NCI-H2171 treated with DMSO at 0.1 percent for 48 hours (cell line): ENCODE results near the gene NECTIN1.
A peak's percentile ranks its signal among the peaks of the same experiment; 100 is the strongest.

ENCODE experiments used
- DNase-seq: peaks from one replicate; lab custom pipeline; 2025; lab: John Stamatoyannopoulos, UW

The NECTIN1 gene, protein sequence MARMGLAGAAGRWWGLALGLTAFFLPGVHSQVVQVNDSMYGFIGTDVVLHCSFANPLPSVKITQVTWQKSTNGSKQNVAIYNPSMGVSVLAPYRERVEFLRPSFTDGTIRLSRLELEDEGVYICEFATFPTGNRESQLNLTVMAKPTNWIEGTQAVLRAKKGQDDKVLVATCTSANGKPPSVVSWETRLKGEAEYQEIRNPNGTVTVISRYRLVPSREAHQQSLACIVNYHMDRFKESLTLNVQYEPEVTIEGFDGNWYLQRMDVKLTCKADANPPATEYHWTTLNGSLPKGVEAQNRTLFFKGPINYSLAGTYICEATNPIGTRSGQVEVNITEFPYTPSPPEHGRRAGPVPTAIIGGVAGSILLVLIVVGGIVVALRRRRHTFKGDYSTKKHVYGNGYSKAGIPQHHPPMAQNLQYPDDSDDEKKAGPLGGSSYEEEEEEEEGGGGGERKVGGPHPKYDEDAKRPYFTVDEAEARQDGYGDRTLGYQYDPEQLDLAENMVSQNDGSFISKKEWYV

GRCh38 chr11:119728651-119729580 lies at the start of gene NECTIN1:
NECTIN1 (minus strand) TSS chr11:119729200; CDS start chr11:119728553, 647 bp downstream.
- peak; percentile 77 for DNase-seq

DNA sequence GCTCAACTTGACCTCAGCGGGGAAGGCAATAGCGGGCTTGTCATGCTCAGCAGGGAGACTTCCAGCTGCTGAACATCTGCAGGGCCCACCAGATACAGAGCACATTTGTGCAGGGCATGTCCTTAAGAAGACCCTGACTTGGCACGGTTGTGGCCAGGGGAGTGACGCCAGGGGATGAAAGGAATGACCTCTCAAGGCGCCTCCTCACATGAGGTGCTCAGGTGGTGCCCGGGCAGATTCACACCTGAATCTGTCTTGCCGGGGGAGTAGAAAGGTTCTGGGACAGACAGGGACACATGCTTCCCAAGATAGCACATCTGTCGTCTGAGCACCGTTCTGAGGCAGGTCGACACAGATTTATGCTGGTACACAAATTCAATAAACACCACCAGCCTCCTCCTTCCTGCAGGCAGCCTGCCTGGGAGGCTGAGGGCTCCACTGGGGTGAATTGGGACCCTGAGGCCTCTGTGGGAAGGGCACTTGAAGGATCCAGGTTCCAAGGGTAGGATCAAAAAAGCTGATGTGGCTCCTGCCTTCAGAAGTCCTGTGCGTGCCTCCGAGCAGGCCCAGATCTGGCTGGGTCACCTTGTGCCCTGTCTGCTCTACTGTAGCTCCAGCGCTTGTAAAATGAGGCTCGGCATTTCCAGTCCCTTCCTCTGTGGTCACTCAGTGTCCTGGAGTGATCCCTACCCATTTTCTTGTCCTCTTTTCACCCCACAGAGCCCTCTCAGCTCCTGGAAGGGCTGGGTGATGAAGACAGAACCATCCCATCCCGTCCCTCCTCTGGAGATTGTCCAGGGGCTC lies 49.6 kb upstream of the NECTIN1 start:
- peak; percentile 16 for DNase-seq

- DNase-seq, result no peak
These were observed 48.9 kb upstream of the NECTIN1 start for GRCh38 chr11:119777940-119778339.

DNA sequence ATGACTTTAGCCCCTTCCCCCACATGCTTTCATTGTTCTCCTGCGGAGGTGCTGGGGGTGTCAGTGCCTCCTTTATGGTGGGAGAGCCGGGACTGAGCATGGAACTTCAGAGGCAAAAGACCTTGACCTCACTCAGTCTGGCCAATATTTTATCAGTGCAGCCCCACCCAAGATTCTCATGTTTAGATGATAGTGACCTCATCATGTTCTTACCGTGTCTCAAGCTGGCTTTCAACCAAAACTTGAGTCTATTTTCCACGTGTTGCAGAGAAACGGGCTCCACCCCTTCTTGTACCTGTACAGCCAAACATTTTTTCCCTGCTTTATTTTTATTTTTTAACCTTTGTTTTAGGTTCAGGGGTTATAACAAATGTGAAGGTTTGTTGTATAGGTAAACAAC lies 47.7 kb upstream of the NECTIN1 start:
- no peak for DNase-seq

GRCh38 chr11:119776031-119776636 lies 47.1 kb upstream of the NECTIN1 start:
- DNase-seq, result no peak

DNA sequence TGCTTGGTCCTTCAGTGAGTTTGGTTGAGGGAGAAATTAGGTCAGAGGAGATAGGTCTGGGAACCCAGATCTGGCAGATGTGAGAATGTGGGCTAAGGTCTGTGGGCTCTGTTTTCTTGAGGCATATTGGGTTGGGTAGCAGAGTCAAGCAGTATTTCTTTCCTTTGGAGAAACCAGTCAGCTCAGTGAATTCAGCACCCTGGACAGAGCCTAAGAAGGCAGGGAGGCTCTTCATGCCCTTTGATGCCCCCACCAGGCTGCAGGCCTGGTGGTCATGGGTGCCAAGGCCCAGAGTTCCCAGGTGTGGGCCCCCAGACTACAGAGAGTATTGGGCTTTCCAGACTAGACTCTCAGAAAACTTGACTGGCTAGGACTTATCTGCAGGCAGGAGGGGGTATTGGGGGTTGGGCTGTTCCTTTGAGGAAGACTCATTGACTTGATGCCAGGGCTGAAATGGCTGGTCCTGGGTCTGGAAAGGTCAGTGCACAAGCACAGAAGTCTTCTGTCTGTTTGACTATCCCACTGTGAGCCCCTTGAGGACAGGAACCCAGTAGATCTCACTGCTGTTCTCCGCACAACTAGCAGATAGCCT lies 45.3 kb upstream of the NECTIN1 start:
- no peak for DNase-seq

DNA sequence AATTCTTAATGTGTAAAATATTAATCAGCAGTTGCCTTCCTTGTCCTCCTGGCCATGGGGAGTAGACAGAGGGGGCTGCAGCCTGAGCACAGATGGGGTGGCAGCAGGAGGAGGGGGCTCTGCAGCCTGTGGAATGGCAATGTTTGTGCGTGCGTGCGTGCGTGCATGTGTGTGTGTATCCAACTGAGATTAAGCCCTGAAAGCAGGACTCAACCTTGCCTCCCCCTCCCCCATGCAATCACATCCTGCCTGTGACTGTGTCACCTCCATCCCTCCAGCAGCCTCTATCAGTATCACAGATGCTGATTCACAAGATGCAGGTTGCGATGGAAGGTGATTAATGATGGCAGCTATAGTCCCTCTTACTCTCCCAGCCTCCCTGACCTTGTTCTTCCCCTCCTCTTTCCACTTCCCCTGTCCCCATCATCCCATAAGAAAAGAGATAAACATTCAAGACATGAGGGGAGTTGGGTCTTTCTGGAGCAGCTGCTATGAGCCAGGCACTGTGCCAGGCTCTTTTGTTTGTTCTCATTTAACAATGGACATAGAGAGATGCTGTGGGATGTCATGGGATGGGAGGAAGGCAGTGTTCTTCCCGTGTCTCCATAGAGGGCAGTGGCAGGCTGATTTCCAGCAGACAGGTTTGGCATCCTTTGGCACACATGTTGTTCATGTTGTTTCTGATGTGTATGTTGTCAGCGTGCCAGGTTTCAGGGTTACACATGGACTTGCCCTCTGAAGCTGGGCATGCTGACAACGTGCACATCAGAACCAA lies 43.8 kb upstream of the NECTIN1 start:
- DNase-seq, result peak; percentile 64

- peak; percentile 38 for DNase-seq
These were observed 43.1 kb upstream of the NECTIN1 start for GRCh38 chr11:119772076-119772475.

- no peak for DNase-seq
These were observed 42.3 kb upstream of the NECTIN1 start for GRCh38 chr11:119771172-119771770.

DNA sequence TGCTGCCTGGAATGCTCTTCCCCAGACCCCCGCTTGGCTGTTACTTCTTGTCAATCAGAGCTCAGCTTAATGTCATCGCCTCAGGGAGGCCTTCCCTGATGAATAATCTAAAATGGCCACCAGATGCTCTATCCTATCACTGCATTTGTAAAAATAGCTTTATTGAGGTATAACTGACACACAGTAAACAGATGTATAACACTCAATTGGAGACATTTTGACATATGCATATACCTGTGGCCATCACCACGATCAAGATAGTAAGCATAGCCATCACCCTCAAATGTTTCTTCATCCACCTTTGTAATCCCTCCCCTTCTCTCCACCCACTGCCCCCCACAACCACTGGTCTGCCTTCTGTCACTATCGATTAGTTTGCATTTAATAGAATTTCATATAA lies 36.6 kb upstream of the NECTIN1 start:
- no peak for DNase-seq

DNA sequence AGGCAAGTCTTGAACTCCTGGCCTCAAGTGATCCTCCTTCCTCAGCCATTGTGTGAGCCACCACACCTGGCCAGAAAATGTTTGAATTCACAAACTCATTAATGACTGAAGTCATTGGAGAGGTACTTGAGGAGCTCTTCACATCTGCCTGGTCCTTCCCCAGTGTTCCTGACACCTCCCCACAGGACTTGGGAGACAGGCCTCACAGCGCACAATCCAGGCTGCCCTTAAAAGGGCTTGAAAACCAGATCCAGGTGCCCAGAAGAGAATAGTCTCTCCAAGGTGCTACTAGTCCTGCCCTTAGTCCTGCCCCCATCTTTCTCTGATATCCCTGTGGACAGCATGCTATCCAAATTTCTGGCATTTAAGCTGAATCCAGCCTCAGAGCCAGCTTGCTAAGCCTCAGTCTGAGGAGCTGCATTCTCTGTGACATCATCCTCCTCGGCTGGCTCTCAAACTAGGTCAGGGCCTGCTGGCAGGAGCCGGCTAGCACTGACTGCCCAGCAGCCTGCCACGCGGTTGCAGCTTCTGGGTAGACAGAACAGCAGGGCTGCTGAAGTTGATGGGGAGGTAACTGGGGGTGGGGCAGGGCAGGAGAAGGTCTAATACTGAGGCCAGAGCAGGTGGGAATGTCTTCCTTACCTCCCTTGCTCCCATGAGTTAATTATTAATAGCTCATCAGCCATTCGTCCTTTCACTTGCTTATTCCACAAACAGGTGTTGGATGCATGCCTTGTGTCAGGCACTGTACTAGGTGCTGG lies 35.3 kb upstream of the NECTIN1 start:
- no peak for DNase-seq

GRCh38 chr11:119763071-119763728 lies 34.2 kb upstream of the NECTIN1 start:
- DNase-seq, result no peak

GRCh38 chr11:119759747-119760412 lies 30.9 kb upstream of the NECTIN1 start:
- DNase-seq, result no peak

DNA sequence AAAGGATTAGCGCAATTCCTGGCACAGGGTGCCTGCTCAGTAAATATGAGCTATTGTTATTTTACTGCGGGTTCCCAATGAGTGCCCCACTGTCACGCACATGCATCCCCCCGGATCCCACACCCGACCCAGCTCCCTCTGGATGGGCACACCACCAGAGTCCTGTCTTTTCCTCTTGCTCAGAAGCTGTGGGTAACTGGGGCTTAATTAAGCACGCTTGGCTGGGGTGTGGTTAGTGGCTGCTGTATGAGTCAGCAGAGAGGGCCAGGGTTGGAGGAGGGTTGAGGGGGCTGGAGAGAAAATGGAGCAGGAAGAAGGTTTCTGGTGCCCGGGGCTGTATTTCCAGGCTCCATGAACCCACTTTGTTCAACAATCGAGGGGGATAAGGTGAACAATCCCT lies 30.3 kb upstream of the NECTIN1 start:
- no peak for DNase-seq

DNA sequence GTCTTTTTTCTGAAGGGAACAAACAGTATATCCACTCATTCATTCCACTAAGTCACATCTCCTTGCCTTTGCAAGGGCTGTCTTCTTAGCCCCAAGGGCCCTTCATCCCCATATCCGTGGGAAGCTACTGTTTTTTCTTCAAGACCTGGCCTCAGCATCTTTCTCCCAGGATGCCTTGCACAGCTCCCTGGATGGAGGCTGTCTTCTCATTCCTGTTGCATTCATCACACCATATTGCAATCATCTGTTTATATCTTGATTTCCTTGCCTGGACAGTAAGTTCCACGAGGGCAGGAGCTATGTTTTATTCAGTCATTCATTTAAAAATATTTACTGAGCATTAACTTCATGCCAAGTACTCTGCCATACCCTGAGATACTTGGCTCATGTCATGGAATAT lies 29.3 kb upstream of the NECTIN1 start:
- no peak for DNase-seq

- no peak for DNase-seq
These were observed 28.4 kb upstream of the NECTIN1 start for GRCh38 chr11:119757378-119757777.

GRCh38 chr11:119756169-119756865 lies 27.3 kb upstream of the NECTIN1 start:
- DNase-seq, result no peak
